SK-N-MC (cell line): ENCODE results near the gene WDR82.
"Not testable (repeated sequence)": the region's sequence is repeated elsewhere in the genome, so short reads cannot be mapped to it uniquely, and the experiment has no call there.

Source experiments
- DNase-seq: peaks from one replicate; pipeline ENCODE4 v3.0.0-alpha.2; 2011; ENCODE audit warnings: low read depth, low spot score
- H3K27ac ChIP-seq: fragments of 200-600 bp; sonication (generic); 2 replicates; pipeline ENCODE4 v1.5.1; 2016; ENCODE audit warnings: mixed run types
- H3K36me3 ChIP-seq: fragments of 200-600 bp; sonication (generic); 2 replicates; pipeline ENCODE4 v1.6.1; 2017; ENCODE audit warnings: antibody characterized with exemption, low read length, mixed read lengths; ENCODE audit not compliant: insufficient read depth
- H3K4me3 ChIP-seq: fragments of 200-600 bp; sonication (generic); 2 replicates; pipeline ENCODE4 v1.5.1; 2016
- H3K9ac ChIP-seq: fragments of 200-600 bp; sonication (generic); 2 replicates; pipeline ENCODE4 v1.8.0; 2017; ENCODE audit warnings: mixed run types, mixed read lengths; ENCODE audit not compliant: insufficient read length
- H3K9me3 ChIP-seq: fragments of 200-600 bp; sonication (generic); 2 replicates; pipeline ENCODE4 v1.6.1; 2017; ENCODE audit warnings: low read depth, mild to moderate bottlenecking, antibody characterized with exemption, low read length, moderate library complexity, mixed read lengths
- EZH2 ChIP-seq: fragments of 200-600 bp; sonication (generic); IDR thresholded peaks from one replicate; pipeline ENCODE4 v1.6.1; 2017; ENCODE audit warnings: antibody characterized with exemption
- FOXP2 ChIP-seq: optimal IDR thresholded peaks from 2 replicates; pipeline ENCODE3; 2011; ENCODE audit warnings: mild to moderate bottlenecking, moderate library complexity; ENCODE audit not compliant: insufficient read depth; ENCODE audit errors: extremely low read length, control extremely low read depth
- POLR2AphosphoS5 ChIP-seq: IDR thresholded peaks from 2 replicates; pipeline ENCODE4 v1.6.1; 2012; ENCODE audit warnings: mild to moderate bottlenecking, low read depth, low read length, borderline replicate concordance

WDR82 gene

GRCh38 chr3:52281981-52282801 is 3.7 kb upstream of the WDR82 start:
- Histone ChIP-seq H3K9ac (no peak overlapping the region), H3K4me3 (no peak overlapping the region), H3K27ac (peak overlapping the region; percentile 54), H3K36me3 (no peaks in the 10 kb centered on the region), H3K9me3 (no peaks in the 10 kb centered on the region)
- TF ChIP-seq EZH2, result no peak
- no peak for TF ChIP-seq FOXP2
- no peak for DNase-seq

- Histone ChIP-seq H3K36me3 (peaks cover 3% of the 10 kb centered on the region; the same call in 1 of the 2 replicates), H3K27ac (peak overlapping the region; percentile 88), H3K9ac (peak overlapping the region; percentile 51), H3K4me3 (peak overlapping the region; percentile 18; the same call in 1 of the 2 replicates), H3K9me3 (no peaks in the 10 kb centered on the region)
- TF ChIP-seq FOXP2 (no peak), POLR2AphosphoS5 (no peak), EZH2 (no peak)
- DNase-seq, result peak; percentile 5
Observed at GRCh38 chr3:52280050-52280461, 1.6 kb upstream of the WDR82 start.

GRCh38 chr3:52279596-52279995 is 1.1 kb upstream of the WDR82 start:
- DNase-seq, result no peak
- H3K9ac ChIP-seq, result peak overlapping the region; percentile 51
- TF ChIP-seq EZH2 (no peak), POLR2AphosphoS5 (no peak), FOXP2 (no peak)
- peaks cover 3% of the 10 kb centered on the region; the same call in 1 of the 2 replicates for H3K36me3 ChIP-seq
- no peaks in the 10 kb centered on the region for H3K9me3 ChIP-seq
- H3K4me3 ChIP-seq, result peak overlapping the region; percentile 77
- peak overlapping the region; percentile 88 for H3K27ac ChIP-seq

- TF ChIP-seq POLR2AphosphoS5 (no peak), FOXP2 (no peak), EZH2 (no peak)
- no peaks in the 10 kb centered on the region for H3K9me3 ChIP-seq
- peaks cover 4% of the 10 kb centered on the region; the same call in 1 of the 2 replicates for H3K36me3 ChIP-seq
- DNase-seq, result no peak
- H3K4me3 ChIP-seq, result peak overlapping the region; percentile 77
- peak overlapping the region; percentile 87 for H3K9ac ChIP-seq
- H3K27ac ChIP-seq, result peak overlapping the region; percentile 60; the same call in 1 of the 2 replicates
Observed at GRCh38 chr3:52277972-52278509, 408 bp downstream of the WDR82 start.

GRCh38 chr3:52277071-52277964 is 1.1 kb downstream of the WDR82 start:
- TF ChIP-seq POLR2AphosphoS5, result peak; percentile 14; the same call in 1 of the 2 replicates
- no peak for TF ChIP-seq EZH2
- no peak for TF ChIP-seq FOXP2
- Histone ChIP-seq H3K9ac (peak overlapping the region; percentile 87), H3K36me3 (peaks cover 10% of the 10 kb centered on the region), H3K27ac (no peak overlapping the region), H3K4me3 (peak overlapping the region; percentile 77), H3K9me3 (no peaks in the 10 kb centered on the region)
- no peak for DNase-seq

- H3K27ac ChIP-seq, H3K9ac ChIP-seq, DNase-seq, H3K4me3 ChIP-seq, H3K9me3 ChIP-seq: not testable (repeated sequence)
- peaks cover 20% of the 10 kb centered on the region for H3K36me3 ChIP-seq
Observed at GRCh38 chr3:52274781-52275180, 3.7 kb downstream of the WDR82 start.

GRCh38 chr3:52272831-52273230 is 5.6 kb downstream of the WDR82 start:
- no peak overlapping the region for H3K9ac ChIP-seq
- no peak for DNase-seq
- H3K27ac ChIP-seq, result no peak overlapping the region
- TF ChIP-seq EZH2 (no peak), POLR2AphosphoS5 (no peak), FOXP2 (no peak)
- peaks cover 30% of the 10 kb centered on the region for H3K36me3 ChIP-seq
- no peak overlapping the region for H3K4me3 ChIP-seq
- no peaks in the 10 kb centered on the region for H3K9me3 ChIP-seq

GRCh38 chr3:52272172-52272571 is 6.3 kb downstream of the WDR82 start:
- H3K36me3 ChIP-seq, result peaks cover 37% of the 10 kb centered on the region
- not testable (repeated sequence) for DNase-seq, H3K27ac ChIP-seq, H3K9me3 ChIP-seq, H3K9ac ChIP-seq, H3K4me3 ChIP-seq
